ENCODE data around the gene KHDRBS2. TPM values are rescaled to one million over a fixed set of nuclear protein-coding genes. Genes with fewer than 3 reads are reported as not detected.

The KHDRBS2 gene
- polyA plus RNA-seq, 1 donor (not counting 4 experiments of a cell fraction or from before 2014, with no cell fraction given) = not detected

GRCh38 chr6:62129127-62129526, 156.9 kb downstream of the KHDRBS2 start:
- no peaks in the 10 kb centered on the region for H3K79me2 ChIP-seq (ENCODE audit: control insufficient read depth, insufficient read depth, low read length)
- FAIRE-seq (no peak), DNase-seq (ENCODE audit: low read depth, low spot score) (no peak)
- H3K36me3 ChIP-seq (ENCODE audit: control insufficient read depth in 2 of 2, extremely low read depth in 1 of 2, insufficient read depth in 2 of 2, low read length in 2 of 2) = no peaks in the 10 kb centered on the region
- dilution Hi-C loops (cut with MboI; ENCODE audit: extremely low pct_ligation_motif_present, low sequenced_read_pairs) = no loop called here
- no peak overlapping the region for H3K4me2 ChIP-seq (ENCODE audit: control insufficient read depth, extremely low read depth, insufficient read depth, low read depth, low read length)
- H3K27ac ChIP-seq (ENCODE audit: control insufficient read depth, insufficient read depth, low read length) = no peak overlapping the region
- H3K4me1 ChIP-seq (ENCODE audit: control insufficient read depth, extremely low read depth, insufficient read depth, low read length) = no peaks in the 10 kb centered on the region
- no peak overlapping the region for H3K9ac ChIP-seq (ENCODE audit: control insufficient read depth, extremely low read depth, insufficient read depth, low read length)
- TF ChIP-seq EZH2 (IDR thresholded peaks at IDR 0.05; ENCODE audit: low read length) (no peak), CTCF (optimal IDR thresholded peaks at IDR 0.05 in 1 of 3, IDR thresholded peaks at IDR 0.05 in 1 of 3, conservative IDR thresholded peaks at IDR 0.05 in 1 of 3; ENCODE audit: extremely low read depth in 1 of 3, insufficient read depth in 2 of 3, low read length in 3 of 3) (no peak)
- no peaks in the 10 kb centered on the region for H3K27me3 ChIP-seq (ENCODE audit: control insufficient read depth, extremely low read depth, insufficient read depth, low read length)
- H3K9me1 ChIP-seq (ENCODE audit: control insufficient read depth, extremely low read depth, insufficient read depth, low read length) = no peaks in the 10 kb centered on the region
- H3K4me3 ChIP-seq (ENCODE audit: control insufficient read depth in 2 of 3, extremely low read depth in 1 of 3, insufficient read depth in 2 of 3, low read depth in 1 of 3, low read length in 3 of 3) = no peak overlapping the region
- peaks cover 3% of the 10 kb centered on the region for H3K9me3 ChIP-seq (ENCODE audit: control insufficient read depth, low read depth, low read length)
- no peak overlapping the region for H2AFZ ChIP-seq (ENCODE audit: control insufficient read depth, low read length)
- no peaks in the 10 kb centered on the region for H4K20me1 ChIP-seq (ENCODE audit: control insufficient read depth, extremely low read depth, insufficient read depth, low read length)

GRCh38 chr6:62119401-62119800, 166.6 kb downstream of the KHDRBS2 start:
- TF ChIP-seq CTCF (optimal IDR thresholded peaks at IDR 0.05 in 1 of 3, IDR thresholded peaks at IDR 0.05 in 1 of 3, conservative IDR thresholded peaks at IDR 0.05 in 1 of 3; ENCODE audit: extremely low read depth in 1 of 3, insufficient read depth in 2 of 3, low read length in 3 of 3) = no peak
- TF ChIP-seq EZH2 (IDR thresholded peaks at IDR 0.05; ENCODE audit: low read length) = no peak
- no peak overlapping the region for H3K27ac ChIP-seq (ENCODE audit: control insufficient read depth, insufficient read depth, low read length)
- no peaks in the 10 kb centered on the region for H4K20me1 ChIP-seq (ENCODE audit: control insufficient read depth, extremely low read depth, insufficient read depth, low read length)
- no peak overlapping the region for H3K4me3 ChIP-seq (ENCODE audit: control insufficient read depth in 2 of 3, extremely low read depth in 1 of 3, insufficient read depth in 2 of 3, low read depth in 1 of 3, low read length in 3 of 3)
- no peaks in the 10 kb centered on the region for H3K27me3 ChIP-seq (ENCODE audit: control insufficient read depth, extremely low read depth, insufficient read depth, low read length)
- FAIRE-seq (no peak), DNase-seq (ENCODE audit: low read depth, low spot score) (no peak)
- H3K4me1 ChIP-seq (ENCODE audit: control insufficient read depth, extremely low read depth, insufficient read depth, low read length) = no peaks in the 10 kb centered on the region
- no peak overlapping the region for H2AFZ ChIP-seq (ENCODE audit: control insufficient read depth, low read length)
- no peaks in the 10 kb centered on the region for H3K9me1 ChIP-seq (ENCODE audit: control insufficient read depth, extremely low read depth, insufficient read depth, low read length)
- H3K79me2 ChIP-seq (ENCODE audit: control insufficient read depth, insufficient read depth, low read length) = no peaks in the 10 kb centered on the region
- H3K9me3 ChIP-seq (ENCODE audit: control insufficient read depth, low read depth, low read length) = no peaks in the 10 kb centered on the region
- no peaks in the 10 kb centered on the region for H3K36me3 ChIP-seq (ENCODE audit: control insufficient read depth in 2 of 2, extremely low read depth in 1 of 2, insufficient read depth in 2 of 2, low read length in 2 of 2)
- H3K9ac ChIP-seq (ENCODE audit: control insufficient read depth, extremely low read depth, insufficient read depth, low read length) = no peak overlapping the region
- no peak overlapping the region for H3K4me2 ChIP-seq (ENCODE audit: control insufficient read depth, extremely low read depth, insufficient read depth, low read depth, low read length)
- dilution Hi-C loops (cut with MboI; ENCODE audit: extremely low pct_ligation_motif_present, low sequenced_read_pairs) = no loop called here
